ENCODE data around the gene ADAT3.

GRCh38 chr19:1871140-1871597 is 34.0 kb upstream of the ADAT3 start:
- TF ChIP-seq, protein P1, sequence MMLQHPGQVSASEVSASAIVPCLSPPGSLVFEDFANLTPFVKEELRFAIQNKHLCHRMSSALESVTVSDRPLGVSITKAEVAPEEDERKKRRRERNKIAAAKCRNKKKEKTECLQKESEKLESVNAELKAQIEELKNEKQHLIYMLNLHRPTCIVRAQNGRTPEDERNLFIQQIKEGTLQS (IDR thresholded peaks at IDR 0.05): peak; percentile 41
- TF ChIP-seq GABPA (IDR thresholded peaks at IDR 0.05 in 1 of 2, conservative IDR thresholded peaks at IDR 0.05 in 1 of 2) (peak; percentile 12 to 69), CTCF (IDR thresholded peaks at IDR 0.05; ENCODE audit: low read depth, low read length, missing input control) (no peak), JUND (IDR thresholded peaks at IDR 0.05) (peak in 1 of 2 donors; percentile 62), TAF1 (conservative IDR thresholded peaks at IDR 0.05) (no peak), SP1 (IDR thresholded peaks at IDR 0.05) (peak; percentile 96), EGR1 (IDR thresholded peaks at IDR 0.05; ENCODE audit: low read depth in 2 of 2) (no peak)
